Endodermal cell (in vitro differentiated cells): ENCODE measurements around the gene CYP51A1. TPM values are rescaled to one million over a fixed set of nuclear protein-coding genes. Genes with fewer than 3 reads are reported as not detected.

Experiments used
- DNase-seq: peaks from one replicate; pipeline ENCODE4 v3.0.0-alpha.2; 2017
- H3K27ac ChIP-seq: 2 replicates; pipeline ENCODE4 v1.5.1; 2013; ENCODE audit warnings: mild to moderate bottlenecking, low read depth, low read length, moderate library complexity
- H3K27me3 ChIP-seq: 2 replicates; pipeline ENCODE4 v1.6.1; 2013; ENCODE audit warnings: mild to moderate bottlenecking, low read length, moderate library complexity; ENCODE audit not compliant: insufficient read depth, control insufficient read depth, poor library complexity, severe bottlenecking
- H3K36me3 ChIP-seq: 2 replicates; pipeline ENCODE4 v1.7.0; 2013; ENCODE audit warnings: mild to moderate bottlenecking, low read length, moderate library complexity; ENCODE audit not compliant: control insufficient read depth, insufficient read depth
- H3K4me1 ChIP-seq: one replicate; pipeline ENCODE4 v1.7.0; 2013; ENCODE audit warnings: low read length; ENCODE audit not compliant: control insufficient read depth, insufficient read depth
- H3K4me3 ChIP-seq: 2 replicates; pipeline ENCODE4 v1.5.1; 2013; ENCODE audit warnings: mild to moderate bottlenecking, low read length, moderate library complexity
- H3K9ac ChIP-seq: 2 replicates; pipeline ENCODE4 v1.6.1; 2013; ENCODE audit warnings: mild to moderate bottlenecking, low read length, moderate library complexity; ENCODE audit not compliant: poor library complexity, severe bottlenecking; ENCODE audit errors: extremely low read depth
- H3K9me3 ChIP-seq: 2 replicates; pipeline ENCODE4 v1.6.1; 2013; ENCODE audit warnings: mild to moderate bottlenecking, low read length, moderate library complexity; ENCODE audit not compliant: control insufficient read depth
- H3K27ac Mint-ChIP-seq: 2 replicates; pipeline ENCODE4 v1.8.0; 2020; ENCODE audit warnings: mixed read lengths
- H3K27me3 Mint-ChIP-seq: 2 replicates; pipeline ENCODE4 v1.8.0; 2021; ENCODE audit warnings: mild to moderate bottlenecking, mixed read lengths; ENCODE audit not compliant: insufficient read depth
- H3K36me3 Mint-ChIP-seq: 2 replicates; pipeline ENCODE4 v1.8.0; 2020; ENCODE audit warnings: low read depth, mixed read lengths
- H3K4me1 Mint-ChIP-seq: 2 replicates; pipeline ENCODE4 v1.8.0; 2020; ENCODE audit warnings: mixed read lengths
- H3K4me3 Mint-ChIP-seq: 2 replicates; pipeline ENCODE4 v1.8.0; 2020; ENCODE audit warnings: mild to moderate bottlenecking, moderate library complexity, mixed read lengths
- H3K9me3 Mint-ChIP-seq: 2 replicates; pipeline ENCODE4 v1.8.0; 2020; ENCODE audit warnings: mild to moderate bottlenecking, mixed read lengths
- whole genome bisulfite sequencing, 2 experiments: methylation state at CpG; one replicate each; pipeline versions ENCODE4 v1.1.5 to v1.1.7; 2013; ENCODE audit warnings: missing lambda C conversion rate in 2 of 2, mixed read lengths in 1 of 2; ENCODE audit not compliant: insufficient coverage in 1 of 2, insufficient read length in 1 of 2; 5-methylcytosine and 5-hydroxymethylcytosine counted together
- total RNA-seq, 2 donors: library from RNA; stranded (reverse); fragmentation: NEBNext Ultra II Directional in 1 of 2; extraction: Animal tissue kit (Norgen Biotek cat#: 25700) in 1 of 2; gene quantifications; 2 replicates in 1 of 2; 3 replicates in 1 of 2; pipeline ENCODE4 v1.2.1, GENCODE V29; 2021
- TF ChIP-seq, protein P1 (sequence below): fragments of 200-600 bp; sonication (generic); conservative IDR thresholded peaks from 2 replicates; pipeline ENCODE4 v1.5.0; 2021; ENCODE audit warnings: antibody characterized with exemption, mild to moderate bottlenecking

Gene CYP51A1
- total RNA-seq, 2 donors from 2014 or later, result 49.5 to 72.9 TPM

DNA sequence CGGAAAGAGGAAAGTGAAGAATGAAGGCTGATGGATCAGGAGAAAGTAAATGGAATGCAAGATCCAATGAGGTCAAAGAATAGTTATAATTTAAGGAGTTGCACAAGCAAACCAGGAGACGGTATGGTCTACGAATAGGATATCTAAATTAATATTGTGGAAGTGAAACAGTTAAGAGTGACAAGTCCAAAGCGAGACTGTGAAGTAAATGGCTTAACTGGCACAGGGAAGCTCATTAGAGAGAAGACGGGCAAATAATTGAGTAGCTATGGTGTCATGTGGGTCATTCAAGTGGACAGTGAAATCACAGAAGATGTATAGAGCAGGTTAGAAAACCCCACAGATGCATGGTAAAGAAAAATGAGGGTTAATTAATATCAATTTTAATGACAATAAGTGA is 3.2 kb downstream of the CYP51A1 start:
- DNase-seq, result no peak
- Histone ChIP-seq H3K27me3 (no peaks in the 10 kb centered on the region), H3K9ac (no peak overlapping the region), H3K9me3 (no peaks in the 10 kb centered on the region), H3K36me3 (peaks cover 46% of the 10 kb centered on the region), H3K27ac (no peak overlapping the region), H3K4me3 (no peak overlapping the region), H3K4me1 (no peaks in the 10 kb centered on the region)
- H3K27me3 Mint-ChIP-seq, result peaks cover 5% of the 10 kb centered on the region
- H3K4me3 Mint-ChIP-seq, result no peak overlapping the region
- no peaks in the 10 kb centered on the region for H3K9me3 Mint-ChIP-seq
- H3K4me1 Mint-ChIP-seq, result peaks cover 9% of the 10 kb centered on the region
- H3K27ac Mint-ChIP-seq, result no peak overlapping the region
- H3K36me3 Mint-ChIP-seq, result peaks cover 36% of the 10 kb centered on the region
- TF ChIP-seq, protein P1, sequence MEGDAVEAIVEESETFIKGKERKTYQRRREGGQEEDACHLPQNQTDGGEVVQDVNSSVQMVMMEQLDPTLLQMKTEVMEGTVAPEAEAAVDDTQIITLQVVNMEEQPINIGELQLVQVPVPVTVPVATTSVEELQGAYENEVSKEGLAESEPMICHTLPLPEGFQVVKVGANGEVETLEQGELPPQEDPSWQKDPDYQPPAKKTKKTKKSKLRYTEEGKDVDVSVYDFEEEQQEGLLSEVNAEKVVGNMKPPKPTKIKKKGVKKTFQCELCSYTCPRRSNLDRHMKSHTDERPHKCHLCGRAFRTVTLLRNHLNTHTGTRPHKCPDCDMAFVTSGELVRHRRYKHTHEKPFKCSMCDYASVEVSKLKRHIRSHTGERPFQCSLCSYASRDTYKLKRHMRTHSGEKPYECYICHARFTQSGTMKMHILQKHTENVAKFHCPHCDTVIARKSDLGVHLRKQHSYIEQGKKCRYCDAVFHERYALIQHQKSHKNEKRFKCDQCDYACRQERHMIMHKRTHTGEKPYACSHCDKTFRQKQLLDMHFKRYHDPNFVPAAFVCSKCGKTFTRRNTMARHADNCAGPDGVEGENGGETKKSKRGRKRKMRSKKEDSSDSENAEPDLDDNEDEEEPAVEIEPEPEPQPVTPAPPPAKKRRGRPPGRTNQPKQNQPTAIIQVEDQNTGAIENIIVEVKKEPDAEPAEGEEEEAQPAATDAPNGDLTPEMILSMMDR, result no peak
- 94 to 95% methylated on average over 5 of the region's 5 CpGs for WGBS, 2 experiments

DNA sequence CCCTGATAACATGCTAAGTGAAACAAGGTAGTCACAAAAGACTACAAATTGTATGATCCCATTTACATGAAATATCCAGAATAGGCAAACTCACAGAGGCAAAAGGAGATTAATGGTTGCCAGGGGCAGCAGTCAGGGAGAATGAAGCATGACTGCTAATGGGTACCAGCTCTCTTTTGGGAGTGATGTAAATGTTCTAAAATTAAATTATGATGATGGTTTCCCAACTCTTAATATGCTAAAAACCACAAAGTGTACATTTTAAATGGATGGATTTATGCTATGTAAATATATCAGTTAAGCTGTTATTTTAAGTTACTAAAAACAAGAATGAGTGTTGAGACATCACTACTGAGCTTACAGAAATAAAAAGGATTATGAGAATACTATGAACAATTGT is 12.6 kb downstream of the CYP51A1 start:
- H3K36me3 ChIP-seq, result peaks cover 76% of the 10 kb centered on the region
- peaks cover 5% of the 10 kb centered on the region for H3K9me3 ChIP-seq
- TF ChIP-seq, protein P1, result no peak
- no peak for DNase-seq
- H3K27ac ChIP-seq, result no peak overlapping the region
- no peak overlapping the region for H3K4me3 ChIP-seq
- Mint-ChIP-seq H3K4me3 (no peak overlapping the region), H3K4me1 (no peaks in the 10 kb centered on the region), H3K36me3 (peaks cover 67% of the 10 kb centered on the region), H3K9me3 (no peaks in the 10 kb centered on the region), H3K27ac (no peak overlapping the region), H3K27me3 (no peaks in the 10 kb centered on the region)
- H3K27me3 ChIP-seq, result no peaks in the 10 kb centered on the region
- H3K9ac ChIP-seq, result no peak overlapping the region
- H3K4me1 ChIP-seq, result no peaks in the 10 kb centered on the region

DNA sequence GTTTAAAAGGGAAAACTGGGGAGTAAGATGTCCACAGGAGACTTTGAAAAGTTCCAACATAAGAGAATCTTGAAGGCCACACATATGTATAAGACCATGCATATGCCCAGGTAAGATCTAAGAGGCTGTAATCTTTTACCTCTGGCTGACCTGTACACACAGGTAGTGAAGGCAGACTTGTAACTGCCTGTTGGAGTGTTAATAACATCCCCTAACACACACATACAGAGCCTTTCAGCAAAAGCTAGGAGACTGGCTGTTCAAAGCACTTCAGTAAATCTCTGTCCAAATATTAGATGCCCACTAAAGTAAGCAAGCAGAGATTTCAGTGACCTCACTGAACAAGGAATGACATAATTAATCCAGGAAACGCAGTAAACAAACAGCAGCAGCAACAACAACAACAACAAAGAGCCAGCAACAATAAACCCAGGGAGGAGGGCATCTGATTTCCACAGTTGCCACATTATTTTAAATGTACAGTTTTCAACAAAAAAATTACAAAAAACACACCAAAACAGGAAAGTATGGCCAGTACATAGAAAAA is 15.0 kb downstream of the CYP51A1 start:
- no peaks in the 10 kb centered on the region for H3K4me1 Mint-ChIP-seq
- Histone ChIP-seq H3K4me3 (no peak overlapping the region), H3K9ac (no peak overlapping the region), H3K27ac (no peak overlapping the region), H3K27me3 (no peaks in the 10 kb centered on the region), H3K4me1 (no peaks in the 10 kb centered on the region), H3K36me3 (peaks cover 77% of the 10 kb centered on the region), H3K9me3 (peaks cover 5% of the 10 kb centered on the region)
- H3K27me3 Mint-ChIP-seq, result no peaks in the 10 kb centered on the region
- H3K4me3 Mint-ChIP-seq, result no peak overlapping the region
- H3K27ac Mint-ChIP-seq, result no peak overlapping the region
- no peak for DNase-seq
- peaks cover 63% of the 10 kb centered on the region for H3K36me3 Mint-ChIP-seq
- H3K9me3 Mint-ChIP-seq, result no peaks in the 10 kb centered on the region
- TF ChIP-seq, protein P1, result no peak
- 83 to 100% methylated on average over 1 of the region's 1 CpG for WGBS, 2 experiments
